H9 (cell line): ENCODE measurements around the gene IFI35. TPM values are rescaled to one million over a fixed set of nuclear protein-coding genes. Genes with fewer than 3 reads are reported as not detected.
A peak's percentile ranks its signal among the peaks of the same experiment; 100 is the strongest.

ENCODE experiments used
- DNase-seq: peaks from one replicate; pipeline ENCODE4 v3.0.0-alpha.2; 2017
- H2AFZ ChIP-seq: one replicate; pipeline ENCODE4 v1.6.1; 2013; ENCODE audit warnings: mild to moderate bottlenecking, low read length, control low read depth, moderate library complexity
- H2AK5ac ChIP-seq: 2 replicates; pipeline ENCODE4 v1.6.1; 2013; ENCODE audit warnings: low read length, control low read depth, mixed read lengths; ENCODE audit not compliant: insufficient read length
- H2BK120ac ChIP-seq: one replicate; pipeline ENCODE4 v1.6.1; 2013; ENCODE audit warnings: low read depth, mild to moderate bottlenecking, low read length, control low read depth, inconsistent platforms; ENCODE audit not compliant: poor library complexity, severe bottlenecking
- H2BK12ac ChIP-seq: 2 replicates; pipeline ENCODE4 v1.6.1; 2013; ENCODE audit warnings: low read length, control low read depth, mixed read lengths, low read depth; ENCODE audit not compliant: insufficient read length
- H2BK15ac ChIP-seq: 2 replicates; pipeline ENCODE4 v1.6.1; 2013; ENCODE audit warnings: low read depth, low read length, control low read depth
- H2BK20ac ChIP-seq: one replicate; pipeline ENCODE4 v1.6.1; 2013; ENCODE audit warnings: low read depth, mild to moderate bottlenecking, low read length, control low read depth, inconsistent platforms; ENCODE audit not compliant: poor library complexity, severe bottlenecking
- H2BK5ac ChIP-seq: 2 replicates; pipeline ENCODE4 v1.6.1; 2013; ENCODE audit warnings: low read length, control low read depth, mixed read lengths; ENCODE audit not compliant: insufficient read length
- H3K14ac ChIP-seq: 2 replicates; pipeline ENCODE4 v1.6.1; 2013; ENCODE audit warnings: low read length, control low read depth; ENCODE audit not compliant: insufficient read depth
- H3K18ac ChIP-seq: 2 replicates; pipeline ENCODE4 v1.6.1; 2013; ENCODE audit warnings: low read depth, mild to moderate bottlenecking, mixed read lengths, low read length, control low read depth; ENCODE audit not compliant: insufficient read length
- H3K23ac ChIP-seq: 2 replicates; pipeline ENCODE4 v1.6.1; 2013; ENCODE audit warnings: low read length, control low read depth, mixed read lengths, low read depth; ENCODE audit not compliant: insufficient read length
- H3K23me2 ChIP-seq: 2 replicates; pipeline ENCODE4 v1.6.1; 2013; ENCODE audit warnings: low read depth, mild to moderate bottlenecking, mixed read lengths, low read length, control low read depth; ENCODE audit not compliant: insufficient read length, poor library complexity, severe bottlenecking
- H3K27ac ChIP-seq: 2 replicates; pipeline ENCODE4 v1.5.1; 2013; ENCODE audit warnings: low read length, control low read depth, mixed read lengths, low read depth; ENCODE audit not compliant: insufficient read length
- H3K27me3 ChIP-seq: 2 replicates; pipeline ENCODE4 v1.6.1; 2013; ENCODE audit warnings: low read length, control low read depth, inconsistent platforms; ENCODE audit not compliant: insufficient read depth
- H3K4ac ChIP-seq: 2 replicates; pipeline ENCODE4 v1.6.1; 2013; ENCODE audit warnings: low read depth, mild to moderate bottlenecking, control low read depth, inconsistent platforms, low read length, moderate library complexity
- H3K4me1 ChIP-seq: 2 replicates; pipeline ENCODE4 v1.6.1; 2013; ENCODE audit warnings: low read length, control low read depth, inconsistent platforms; ENCODE audit not compliant: insufficient read depth
- H3K4me2 ChIP-seq: 2 replicates; pipeline ENCODE4 v1.6.1; 2013; ENCODE audit warnings: low read length, control low read depth, mixed read lengths; ENCODE audit not compliant: insufficient read length, insufficient read depth
- H3K56ac ChIP-seq: 2 replicates; pipeline ENCODE4 v1.6.1; 2013; ENCODE audit warnings: low read depth, mild to moderate bottlenecking, mixed read lengths, low read length, control low read depth; ENCODE audit not compliant: insufficient read length
- H3K79me1 ChIP-seq: 2 replicates; pipeline ENCODE4 v1.6.1; 2013; ENCODE audit warnings: low read depth, mild to moderate bottlenecking, moderate library complexity, low read length, control low read depth, inconsistent platforms; ENCODE audit not compliant: insufficient read depth, poor library complexity, severe bottlenecking
- H3K79me2 ChIP-seq: 2 replicates; pipeline ENCODE4 v1.6.1; 2013; ENCODE audit warnings: low read length, control low read depth, inconsistent platforms; ENCODE audit not compliant: insufficient read depth
- H3K9ac ChIP-seq: 2 replicates; pipeline ENCODE4 v1.6.1; 2013; ENCODE audit warnings: low read length, control low read depth, mixed read lengths; ENCODE audit not compliant: insufficient read length; ENCODE audit errors: extremely low read depth
- H3K9me3 ChIP-seq: one replicate; pipeline ENCODE4 v1.6.1; 2013; ENCODE audit warnings: low read depth, low read length, inconsistent platforms; ENCODE audit not compliant: control insufficient read depth
- H3T11ph ChIP-seq: one replicate; pipeline ENCODE4 v1.6.1; 2013; ENCODE audit warnings: mild to moderate bottlenecking, low read length, control low read depth, inconsistent platforms
- H4K20me1 ChIP-seq: one replicate; pipeline ENCODE4 v1.6.1; 2013; ENCODE audit not compliant: control insufficient read depth, insufficient read length, insufficient read depth
- H4K5ac ChIP-seq: 2 replicates; pipeline ENCODE4 v1.6.1; 2013; ENCODE audit warnings: low read depth, mild to moderate bottlenecking, mixed read lengths, low read length, control low read depth; ENCODE audit not compliant: insufficient read length
- H4K8ac ChIP-seq: replicated peaks from 2 replicates; pipeline ENCODE4 v1.6.1; 2013; ENCODE audit warnings: low read length, control low read depth, mixed read lengths, low read depth; ENCODE audit not compliant: insufficient read length
- H4K91ac ChIP-seq: 2 replicates; pipeline ENCODE4 v1.6.1; 2013; ENCODE audit warnings: low read depth, mild to moderate bottlenecking, moderate library complexity, mixed read lengths, low read length, control low read depth; ENCODE audit not compliant: insufficient read length
- H3K27ac Mint-ChIP-seq, 3 experiments: 2 replicates in 2 of 3; 3 replicates in 1 of 3; pipeline ENCODE4 v1.8.0; 2020 to 2021; ENCODE audit warnings: mixed read lengths in 3 of 3, mild to moderate bottlenecking in 1 of 3, moderate library complexity in 1 of 3
- H3K27me3 Mint-ChIP-seq: 2 replicates; pipeline ENCODE4 v1.8.0; 2021; ENCODE audit warnings: low read depth, mild to moderate bottlenecking, moderate library complexity, mixed read lengths
- H3K36me3 Mint-ChIP-seq, 3 experiments: 2 replicates in 2 of 3; 3 replicates in 1 of 3; pipeline ENCODE4 v1.8.0; 2020 to 2021; ENCODE audit warnings: low read depth in 3 of 3, mixed read lengths in 3 of 3; ENCODE audit not compliant: insufficient read depth in 1 of 3
- H3K4me1 Mint-ChIP-seq, 2 experiments: 2 replicates each; pipeline ENCODE4 v1.8.0; 2020; ENCODE audit warnings: mixed read lengths in 2 of 2
- H3K4me3 Mint-ChIP-seq, 2 experiments: 2 replicates in 1 of 2; 3 replicates in 1 of 2; pipeline ENCODE4 v1.8.0; 2020 to 2021; ENCODE audit warnings: mild to moderate bottlenecking in 2 of 2, mixed read lengths in 2 of 2, moderate library complexity in 1 of 2
- H3K9me3 Mint-ChIP-seq, 2 experiments: 2 replicates in 1 of 2; 3 replicates in 1 of 2; pipeline ENCODE4 v1.8.0; 2020; ENCODE audit warnings: mild to moderate bottlenecking in 2 of 2, mixed read lengths in 2 of 2, moderate library complexity in 1 of 2
- CTCF ChIP-seq: fragments of 200-600 bp; sonication (generic); conservative IDR thresholded peaks from 3 replicates; pipeline ENCODE4 v1.8.0; 2021; ENCODE audit warnings: antibody characterized with exemption, mild to moderate bottlenecking
- WGBS: extraction: QIAGEN DNeasy Blood & Tissue Kit; methylation state at CpG from one replicate; pipeline ENCODE4 v1.1.7; 2013; ENCODE audit warnings: missing lambda C conversion rate, low lambda C conversion rate, mixed read lengths; ENCODE audit not compliant: insufficient read length; ENCODE audit errors: extremely low coverage; 5-methylcytosine and 5-hydroxymethylcytosine counted together
- total RNA-seq: library from RNA; stranded (reverse); gene quantifications from 2 replicates; pipeline ENCODE4 v1.2.1, GENCODE V29; 2021

The IFI35 gene
- total RNA-seq, 1 experiment from 2014 or later: 4.2 TPM

- H3K4me3 Mint-ChIP-seq: peak overlapping the region in 1 of 2 experiments; percentile 7; a peak in 2 of 5 replicates
- no peaks in the 10 kb centered on the region for H4K20me1 ChIP-seq
- no peak overlapping the region for H4K5ac ChIP-seq
- H3K9ac ChIP-seq: no peak overlapping the region
- no peaks in the 10 kb centered on the region for H3K79me2 ChIP-seq
- no peak overlapping the region for H3K23ac ChIP-seq
- H3K56ac ChIP-seq: no peak overlapping the region
- H2AK5ac ChIP-seq: no peak overlapping the region
- H2BK15ac ChIP-seq: no peak overlapping the region
- no CpG with 5 or more reads among the region's 9 CpGs for WGBS
- peak overlapping the region; percentile 56 to 85 (median 85); a peak in 6 of 7 replicates for H3K27ac Mint-ChIP-seq
- no peak overlapping the region for H3K4ac ChIP-seq
- H2BK12ac ChIP-seq: no peak overlapping the region
- no peaks in the 10 kb centered on the region for H3K9me3 Mint-ChIP-seq
- H2AFZ ChIP-seq: no peak overlapping the region
- TF ChIP-seq CTCF: no peak
- H3K27ac ChIP-seq: no peak overlapping the region
- peaks cover 32 to 61% of the 10 kb centered on the region in 2 experiments for H3K4me1 Mint-ChIP-seq
- no peaks in the 10 kb centered on the region for H3K27me3 Mint-ChIP-seq
- H4K8ac ChIP-seq: no peak overlapping the region
- H4K91ac ChIP-seq: no peak overlapping the region
- H2BK20ac ChIP-seq: no peak overlapping the region
- no peak overlapping the region for H3T11ph ChIP-seq
- H3K79me1 ChIP-seq: no peaks in the 10 kb centered on the region
- H2BK5ac ChIP-seq: no peak overlapping the region
- no peak overlapping the region for H2BK120ac ChIP-seq
- no peak for DNase-seq
- peaks cover 11 to 47% (median 45%) of the 10 kb centered on the region in 3 experiments; a peak in 6 of 7 replicates for H3K36me3 Mint-ChIP-seq
- H3K9me3 ChIP-seq: no peaks in the 10 kb centered on the region
- H3K23me2 ChIP-seq: no peaks in the 10 kb centered on the region
- H3K4me1 ChIP-seq: peaks cover 3% of the 10 kb centered on the region
- H3K18ac ChIP-seq: no peak overlapping the region
- no peak overlapping the region for H3K4me2 ChIP-seq
- H3K27me3 ChIP-seq: no peaks in the 10 kb centered on the region
- H3K14ac ChIP-seq: no peak overlapping the region
These were observed 9.0 kb downstream of the IFI35 start for GRCh38 chr17:43015579-43015978.
